ENCODE measurements around the gene ZNF256. TPM values are rescaled to one million over a fixed set of nuclear protein-coding genes. Genes with fewer than 3 reads are reported as not detected.

The ZNF256 gene
- total and polyA plus RNA-seq, 4 donors, result 0.53 to 4.4 (median 1.1) TPM

GRCh38 chr19:57935731-57936130, 11.8 kb downstream of the ZNF256 start:
- no peak overlapping the region for H3K9ac ChIP-seq (ENCODE audit: low read depth in 1 of 2, low read length in 2 of 2)
- H3K9me3 ChIP-seq (ENCODE audit: control insufficient read depth in 4 of 4, low read length in 3 of 4), result peaks cover 17 to 45% (median 37%) of the 10 kb centered on the region in 4 donors
- TF ChIP-seq FOXA1 (IDR thresholded peaks at IDR 0.05), result no peak
- H3K27ac ChIP-seq (ENCODE audit: low read depth in 1 of 2, low read length in 2 of 2), result no peak overlapping the region
- peaks cover 0 to 10% (median 10%) of the 10 kb centered on the region in 4 donors for H3K36me3 ChIP-seq (ENCODE audit: control insufficient read depth in 4 of 4, insufficient read depth in 3 of 4, low read depth in 1 of 4, low read length in 3 of 4)
- 89% methylated on average over 12 of the region's 12 CpGs for WGBS
- DNase-seq (ENCODE audit: low spot score), result no peak
- peaks cover 0 to 5% (median 4%) of the 10 kb centered on the region in 4 donors for H3K4me1 ChIP-seq (ENCODE audit: control insufficient read depth in 4 of 4, insufficient read depth in 4 of 4, low read length in 3 of 4)
- no peaks in the 10 kb centered on the region for H3K27me3 ChIP-seq (ENCODE audit: control insufficient read depth in 4 of 4, insufficient read depth in 4 of 4, low read length in 3 of 4)
- peak overlapping the region in 2 of 3 donors; percentile 61 to 82 for H3K4me3 ChIP-seq (ENCODE audit: low read depth in 1 of 3, low read length in 3 of 3)

GRCh38 chr19:57934820-57935665, 12.5 kb downstream of the ZNF256 start, which contains the start of gene ZNF418:
Gene ZNF418 (minus strand): TSS chr19:57935402. CDS start chr19:57933822, 1,580 bp downstream.
- Histone ChIP-seq H3K36me3 (ENCODE audit: control insufficient read depth in 4 of 4, insufficient read depth in 3 of 4, low read depth in 1 of 4, low read length in 3 of 4) (peaks cover 0 to 15% (median 13%) of the 10 kb centered on the region in 4 donors), H3K9ac (ENCODE audit: low read depth in 1 of 2, low read length in 2 of 2) (peak within 1 kb of the TSS in 1 of 2 donors; percentile 42), H3K27ac (ENCODE audit: low read depth in 1 of 2, low read length in 2 of 2) (no peak within 1 kb of the TSS), H3K9me3 (ENCODE audit: control insufficient read depth in 4 of 4, low read length in 3 of 4) (peaks cover 19 to 47% (median 41%) of the 10 kb centered on the region in 4 donors), H3K27me3 (ENCODE audit: control insufficient read depth in 4 of 4, insufficient read depth in 4 of 4, low read length in 3 of 4) (no peaks in the 10 kb centered on the region), H3K4me3 (ENCODE audit: low read depth in 1 of 3, low read length in 3 of 3) (peak within 1 kb of the TSS; percentile 65 to 82 (median 79)), H3K4me1 (ENCODE audit: control insufficient read depth in 4 of 4, insufficient read depth in 4 of 4, low read length in 3 of 4) (peaks cover 0 to 5% (median 4%) of the 10 kb centered on the region in 4 donors)
- WGBS, result 8% methylated on average over 54 of the region's 54 CpGs
- peak; percentile 65 for DNase-seq (ENCODE audit: low spot score)
- TF ChIP-seq YY1 (IDR thresholded peaks at IDR 0.05), result peak; percentile 97
- no peak for TF ChIP-seq JUND (IDR thresholded peaks at IDR 0.05)
- peak in 1 of 2 donors; percentile 12 for TF ChIP-seq RAD21 (IDR thresholded peaks at IDR 0.05)
- peak; percentile 38 for TF ChIP-seq ZBTB33 (IDR thresholded peaks at IDR 0.05)
- TF ChIP-seq REST (IDR thresholded peaks at IDR 0.05), result no peak
- TF ChIP-seq GABPA (IDR thresholded peaks at IDR 0.05 in 1 of 2, conservative IDR thresholded peaks at IDR 0.05 in 1 of 2), result peak in 1 of 2 donors; percentile 86
- TF ChIP-seq SP1 (IDR thresholded peaks at IDR 0.05), result no peak
- TF ChIP-seq MAX (IDR thresholded peaks at IDR 0.05), result no peak
- no peak for TF ChIP-seq EGR1 (IDR thresholded peaks at IDR 0.05; ENCODE audit: low read depth in 2 of 2)

Measured in liver (tissue), 9 donors.